NB4 (cell line): ENCODE measurements around the gene MSH4.
A peak's percentile ranks its signal among the peaks of the same experiment; 100 is the strongest.
"Not testable (repeated sequence)": the region's sequence is repeated elsewhere in the genome, so short reads cannot be mapped to it uniquely, and the experiment has no call there.

Source experiments
- DNase-seq: peaks from one replicate; pipeline ENCODE4 v3.0.0; 2010; ENCODE audit warnings: low read depth
- H3K4me3 ChIP-seq: one replicate; pipeline ENCODE4 v1.5.1; 2011; ENCODE audit warnings: mild to moderate bottlenecking, low read depth, low read length, moderate library complexity
- CTCF ChIP-seq: IDR thresholded peaks from one replicate; pipeline ENCODE4 v1.5.1; 2012; ENCODE audit warnings: low read depth, low read length
- MAX ChIP-seq: IDR thresholded peaks from 2 replicates; pipeline ENCODE4 v1.6.1; 2011; ENCODE audit warnings: low read depth, low read length
- MYC ChIP-seq: IDR thresholded peaks from 2 replicates; pipeline ENCODE4 v1.6.1; 2011; ENCODE audit warnings: low read depth, low read length
- POLR2A ChIP-seq: IDR thresholded peaks from 2 replicates; pipeline ENCODE4 v1.6.1; 2011; ENCODE audit warnings: mild to moderate bottlenecking; ENCODE audit not compliant: insufficient read length; ENCODE audit errors: extremely low read depth

The MSH4 gene

DNA sequence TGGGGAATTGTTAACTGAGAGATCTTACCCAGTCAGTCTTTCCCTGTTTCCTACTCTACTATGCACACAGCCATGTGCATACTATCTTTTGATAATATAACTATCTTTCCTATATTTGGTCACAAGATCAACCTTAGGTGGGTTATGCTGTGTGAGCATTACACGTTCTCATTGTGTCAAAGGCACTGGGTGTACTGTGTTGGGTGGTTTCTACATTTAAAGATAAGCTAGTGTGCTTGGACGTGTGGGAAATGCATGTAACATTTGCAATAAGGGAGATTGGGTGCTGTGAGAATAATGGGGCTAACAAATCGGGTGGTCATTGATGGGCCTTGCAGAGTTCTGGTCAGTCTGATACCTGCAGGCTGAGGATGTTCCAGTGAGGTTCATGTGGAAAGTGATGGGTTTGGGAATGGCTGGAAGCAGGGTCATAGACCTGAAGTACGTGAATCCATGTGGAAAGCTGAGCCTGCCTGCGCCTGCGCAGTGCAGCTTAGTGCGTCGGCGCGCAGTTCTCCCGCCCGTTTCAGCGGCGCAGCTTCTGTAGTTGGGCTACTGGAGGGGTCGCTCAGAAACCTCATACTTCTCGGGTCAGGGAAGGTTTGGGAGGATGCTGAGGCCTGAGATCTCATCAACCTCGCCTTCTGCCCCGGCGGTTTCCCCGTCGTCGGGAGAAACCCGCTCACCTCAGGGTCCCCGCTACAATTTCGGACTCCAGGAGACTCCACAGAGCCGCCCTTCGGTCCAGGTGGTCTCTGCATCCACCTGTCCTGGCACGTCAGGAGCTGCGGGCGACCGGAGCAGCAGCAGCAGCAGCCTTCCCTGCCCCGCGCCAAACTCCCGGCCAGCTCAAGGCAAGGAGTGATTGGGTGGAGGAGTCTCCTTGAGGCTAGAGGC lies at the start of gene MSH4:
Gene MSH4, plus strand, starts transcription at position 507 of the 897 bp plus-strand sequence. Its CDS starts 104 bp downstream, at position 611.
- no peak within 1 kb of the TSS for H3K4me3 ChIP-seq
- no peak for TF ChIP-seq POLR2A
- TF ChIP-seq MYC = no peak
- no peak for TF ChIP-seq CTCF
- TF ChIP-seq MAX = no peak
- peak; percentile 34 for DNase-seq

DNA sequence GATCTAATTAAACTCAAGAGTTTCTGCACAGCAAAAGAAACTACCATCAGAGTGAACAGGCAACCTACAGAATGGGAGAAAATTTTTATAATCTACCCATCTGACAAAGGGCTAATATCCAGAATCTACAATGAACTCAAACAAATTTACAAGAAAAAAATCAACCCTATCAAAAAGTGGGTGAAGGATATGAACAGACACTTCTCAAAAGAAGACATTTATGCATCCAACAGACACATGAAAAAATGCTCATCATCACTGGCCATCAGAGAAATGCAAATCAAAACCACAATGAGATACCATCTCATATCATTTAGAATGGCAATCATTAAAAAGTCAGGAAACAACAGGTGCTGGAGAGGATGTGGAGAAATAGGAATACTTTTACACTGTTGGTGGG lies 39.5 kb upstream of the MSH4 start:
- H3K4me3 ChIP-seq, DNase-seq: not testable (repeated sequence)

- not testable (repeated sequence) for H3K4me3 ChIP-seq, DNase-seq
These were observed 38.1 kb upstream of the MSH4 start for GRCh38 chr1:75758543-75758942.

GRCh38 chr1:75764057-75764655 lies 32.5 kb upstream of the MSH4 start:
- H3K4me3 ChIP-seq = no peak overlapping the region
- TF ChIP-seq POLR2A (no peak), MAX (no peak), CTCF (no peak), MYC (no peak)
- no peak for DNase-seq

GRCh38 chr1:75765697-75766355 lies 30.9 kb upstream of the MSH4 start:
- no peak for DNase-seq
- no peak for TF ChIP-seq MAX
- TF ChIP-seq POLR2A = no peak
- no peak for TF ChIP-seq CTCF
- TF ChIP-seq MYC = no peak
- no peak overlapping the region for H3K4me3 ChIP-seq

- no peak for DNase-seq
- TF ChIP-seq MAX (no peak), CTCF (no peak), POLR2A (no peak), MYC (no peak)
- H3K4me3 ChIP-seq = no peak overlapping the region
These were observed 28.7 kb upstream of the MSH4 start for GRCh38 chr1:75768016-75768415.
